ENCODE results near the gene MTPN. TPM values are rescaled to one million over a fixed set of nuclear protein-coding genes. Genes with fewer than 3 reads are reported as not detected.

The MTPN gene
- total RNA-seq, 1 donor, result 117 TPM

- Histone ChIP-seq H4K20me1 (ENCODE audit: insufficient read depth, low read length) (peaks cover 36% of the 10 kb centered on the region), H3K27ac (ENCODE audit: low read depth, low read length) (peak overlapping the region; percentile 48), H2AFZ (ENCODE audit: low read length) (no peak overlapping the region), H3K27me3 (ENCODE audit: insufficient read depth, low read length) (no peaks in the 10 kb centered on the region), H3K4me1 (ENCODE audit: insufficient read depth, low read length) (peaks cover 21% of the 10 kb centered on the region), H3K4me3 (ENCODE audit: insufficient read depth, low read length) (no peak overlapping the region), H3K36me3 (ENCODE audit: insufficient read depth, low read length) (peaks cover 1% of the 10 kb centered on the region), H3K79me2 (ENCODE audit: insufficient read depth, low read length) (peaks cover 94% of the 10 kb centered on the region), H3K4me2 (ENCODE audit: insufficient read depth, low read length) (peak overlapping the region; percentile 56), H3K9me3 (ENCODE audit: low read depth, low read length) (no peaks in the 10 kb centered on the region)
- no peak for TF ChIP-seq CTCF (IDR thresholded peaks at IDR 0.05; ENCODE audit: extremely low read depth, low read depth, low read length)
- no peak for DNase-seq (ENCODE audit: insufficient read length, low spot score, missing footprints)
Measured at GRCh38 chr7:135964791-135965190, 12.4 kb downstream of the MTPN start.

- H3K9me3 ChIP-seq (ENCODE audit: low read depth, low read length), result no peaks in the 10 kb centered on the region
- H3K27me3 ChIP-seq (ENCODE audit: insufficient read depth, low read length), result no peaks in the 10 kb centered on the region
- H3K79me2 ChIP-seq (ENCODE audit: insufficient read depth, low read length), result peaks cover 94% of the 10 kb centered on the region
- H3K4me2 ChIP-seq (ENCODE audit: insufficient read depth, low read length), result peak overlapping the region; percentile 56
- peaks cover 35% of the 10 kb centered on the region for H4K20me1 ChIP-seq (ENCODE audit: insufficient read depth, low read length)
- TF ChIP-seq CTCF (IDR thresholded peaks at IDR 0.05; ENCODE audit: extremely low read depth, low read depth, low read length), result no peak
- no peak for DNase-seq (ENCODE audit: insufficient read length, low spot score, missing footprints)
- H3K36me3 ChIP-seq (ENCODE audit: insufficient read depth, low read length), result no peaks in the 10 kb centered on the region
- H3K4me3 ChIP-seq (ENCODE audit: insufficient read depth, low read length), result no peak overlapping the region
- peak overlapping the region; percentile 48 for H3K27ac ChIP-seq (ENCODE audit: low read depth, low read length)
- peaks cover 21% of the 10 kb centered on the region for H3K4me1 ChIP-seq (ENCODE audit: insufficient read depth, low read length)
- no peak overlapping the region for H2AFZ ChIP-seq (ENCODE audit: low read length)
Measured at GRCh38 chr7:135964274-135964673, 12.9 kb downstream of the MTPN start.

GRCh38 chr7:135962802-135963201 is 14.4 kb downstream of the MTPN start:
- Histone ChIP-seq H3K4me2 (ENCODE audit: insufficient read depth, low read length) (no peak overlapping the region), H3K4me1 (ENCODE audit: insufficient read depth, low read length) (peaks cover 21% of the 10 kb centered on the region), H4K20me1 (ENCODE audit: insufficient read depth, low read length) (peaks cover 32% of the 10 kb centered on the region), H3K27me3 (ENCODE audit: insufficient read depth, low read length) (no peaks in the 10 kb centered on the region), H3K4me3 (ENCODE audit: insufficient read depth, low read length) (no peak overlapping the region), H3K9me3 (ENCODE audit: low read depth, low read length) (no peaks in the 10 kb centered on the region), H3K79me2 (ENCODE audit: insufficient read depth, low read length) (peaks cover 98% of the 10 kb centered on the region), H2AFZ (ENCODE audit: low read length) (no peak overlapping the region), H3K27ac (ENCODE audit: low read depth, low read length) (no peak overlapping the region), H3K36me3 (ENCODE audit: insufficient read depth, low read length) (no peaks in the 10 kb centered on the region)
- DNase-seq (ENCODE audit: insufficient read length, low spot score, missing footprints), result no peak
- TF ChIP-seq CTCF (IDR thresholded peaks at IDR 0.05; ENCODE audit: extremely low read depth, low read depth, low read length), result no peak

GRCh38 chr7:135960709-135961451 is 16.3 kb downstream of the MTPN start:
- H3K4me2 ChIP-seq (ENCODE audit: insufficient read depth, low read length), result peak overlapping the region; percentile 35
- peaks cover 16% of the 10 kb centered on the region for H3K4me1 ChIP-seq (ENCODE audit: insufficient read depth, low read length)
- H4K20me1 ChIP-seq (ENCODE audit: insufficient read depth, low read length), result peaks cover 29% of the 10 kb centered on the region
- no peaks in the 10 kb centered on the region for H3K9me3 ChIP-seq (ENCODE audit: low read depth, low read length)
- H3K36me3 ChIP-seq (ENCODE audit: insufficient read depth, low read length), result no peaks in the 10 kb centered on the region
- H2AFZ ChIP-seq (ENCODE audit: low read length), result no peak overlapping the region
- no peak overlapping the region for H3K27ac ChIP-seq (ENCODE audit: low read depth, low read length)
- H3K79me2 ChIP-seq (ENCODE audit: insufficient read depth, low read length), result peaks cover 97% of the 10 kb centered on the region
- no peak overlapping the region for H3K4me3 ChIP-seq (ENCODE audit: insufficient read depth, low read length)
- no peaks in the 10 kb centered on the region for H3K27me3 ChIP-seq (ENCODE audit: insufficient read depth, low read length)
- no peak for TF ChIP-seq CTCF (IDR thresholded peaks at IDR 0.05; ENCODE audit: extremely low read depth, low read depth, low read length)
- DNase-seq (ENCODE audit: insufficient read length, low spot score, missing footprints), result no peak
